Vagina (tissue), 2 donors: Measurements from ENCODE around the gene GIGYF2. TPM values are rescaled to one million over a fixed set of nuclear protein-coding genes. Genes with fewer than 3 reads are reported as not detected.

ENCODE experiments used
- DNase-seq, 2 donors: peaks; one replicate each; pipeline ENCODE4 v3.0.0-alpha.2; 2017; ENCODE audit errors: extremely low spot score in 2 of 2
- H3K27ac ChIP-seq: fragments of 200-600 bp; sonication (generic); one replicate; pipeline ENCODE4 v1.5.1; 2019
- H3K27me3 ChIP-seq: fragments of 200-600 bp; sonication (generic); one replicate; pipeline ENCODE4 v1.5.1; 2019
- H3K36me3 ChIP-seq, 2 donors: fragments of 200-600 bp; sonication (generic); one replicate each; pipeline ENCODE4 v1.5.1; 2017 to 2019
- H3K4me1 ChIP-seq: fragments of 200-600 bp; sonication (generic); one replicate; pipeline ENCODE4 v1.5.1; 2019
- H3K4me3 ChIP-seq, 2 donors: fragments of 200-600 bp; sonication (generic); 1 replicate in 1 of 2; 2 replicates in 1 of 2; pipeline ENCODE4 v1.5.1; 2016 to 2019
- H3K9me3 ChIP-seq: fragments of 200-600 bp; sonication (generic); one replicate; pipeline ENCODE4 v1.5.1; 2019
- CTCF ChIP-seq, 3 experiments: fragments of 450-650 bp in 2 of 3; fragments of 200-600 bp in 1 of 3; sonication (generic) in 1 of 3; IDR thresholded peaks; one replicate each; pipeline ENCODE4 v1.5.1; 2017 to 2019; ENCODE audit warnings: antibody characterized with exemption in 3 of 3, mild to moderate bottlenecking in 2 of 3, moderate library complexity in 2 of 3
- POLR2A ChIP-seq, 2 donors: fragments of 450-650 bp; IDR thresholded peaks; one replicate each; pipeline ENCODE4 v1.6.1; 2017; ENCODE audit warnings: antibody characterized with exemption in 2 of 2, mild to moderate bottlenecking in 2 of 2, moderate library complexity in 2 of 2
- POLR2AphosphoS5 ChIP-seq, 2 donors: sonication (generic); formaldehyde crosslinking; IDR thresholded peaks; one replicate each; pipeline ENCODE4 v1.9.0; 2017; ENCODE audit warnings: antibody characterized with exemption in 2 of 2, mild to moderate bottlenecking in 2 of 2, low read depth in 1 of 2; ENCODE audit not compliant: insufficient read depth in 1 of 2
- intact Hi-C: fragments of 100-400 bp; cut with DNase I; formaldehyde crosslinking; loops from one replicate; pipeline ENCODE4 v1.15.1; 2023
- total RNA-seq: library from RNA; depleted of rRNA; stranded (reverse); fragments of >200 nt; gene quantifications from one replicate; pipeline ENCODE4 v1.2.3, GENCODE V29; 2016

GIGYF2 gene
- total RNA-seq, 1 donor from 2014 or later: 69.0 TPM

GRCh38 chr2:232787806-232788205 lies 90.7 kb downstream of the GIGYF2 start:
- peaks cover 0 to 28% of the 10 kb centered on the region in 2 donors for H3K36me3 ChIP-seq
- intact Hi-C loops: no loop called here
- TF ChIP-seq POLR2A (IDR thresholded peaks at IDR 0.05): no peak
- TF ChIP-seq POLR2AphosphoS5 (IDR thresholded peaks at IDR 0.05; ENCODE audit: insufficient read depth in 1 of 2, low read depth in 1 of 2): no peak
- no peak for TF ChIP-seq CTCF (IDR thresholded peaks at IDR 0.05)

GRCh38 chr2:232789082-232789481 lies 92.0 kb downstream of the GIGYF2 start:
- TF ChIP-seq CTCF (IDR thresholded peaks at IDR 0.05): no peak
- no peak for TF ChIP-seq POLR2A (IDR thresholded peaks at IDR 0.05)
- TF ChIP-seq POLR2AphosphoS5 (IDR thresholded peaks at IDR 0.05; ENCODE audit: insufficient read depth in 1 of 2, low read depth in 1 of 2): no peak
- no peak for DNase-seq
- intact Hi-C loops: no loop called here
- H3K36me3 ChIP-seq: peaks cover 0 to 38% of the 10 kb centered on the region in 2 donors
- H3K27ac ChIP-seq: no peak overlapping the region
- no peaks in the 10 kb centered on the region for H3K4me1 ChIP-seq
- no peaks in the 10 kb centered on the region for H3K27me3 ChIP-seq
- H3K4me3 ChIP-seq: no peak overlapping the region
- H3K9me3 ChIP-seq: no peaks in the 10 kb centered on the region

More at GRCh38 chr2:232787806-232788205, 90.7 kb downstream of the GIGYF2 start:
- Histone ChIP-seq H3K9me3 (no peaks in the 10 kb centered on the region), H3K27me3 (no peaks in the 10 kb centered on the region), H3K4me1 (no peaks in the 10 kb centered on the region), H3K27ac (no peak overlapping the region), H3K4me3 (no peak overlapping the region)
- no peak for DNase-seq

DNA sequence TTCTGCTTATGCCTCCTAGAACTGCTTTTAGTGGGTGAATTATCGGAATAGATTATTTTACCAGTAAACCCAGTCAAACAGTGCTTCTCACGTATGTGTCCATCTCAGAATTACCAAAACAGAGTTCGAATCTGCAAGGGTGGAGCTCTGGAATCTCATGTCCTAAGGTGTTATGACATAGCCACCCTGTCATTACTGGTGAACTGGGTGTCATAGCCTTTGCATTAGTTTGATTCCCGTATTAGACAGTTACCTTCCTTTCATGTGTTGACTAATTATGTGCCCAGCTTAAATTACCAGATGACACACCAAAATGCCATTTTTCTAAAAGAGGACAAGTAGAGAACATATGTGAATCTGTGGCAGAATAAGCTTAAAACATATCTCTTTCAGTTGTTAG lies 94.4 kb downstream of the GIGYF2 start:
- peaks cover 0 to 60% of the 10 kb centered on the region in 2 donors for H3K36me3 ChIP-seq
- no peaks in the 10 kb centered on the region for H3K9me3 ChIP-seq
- H3K27ac ChIP-seq: no peak overlapping the region
- no peaks in the 10 kb centered on the region for H3K27me3 ChIP-seq
- H3K4me1 ChIP-seq: no peaks in the 10 kb centered on the region
- DNase-seq: no peak
- TF ChIP-seq POLR2A (IDR thresholded peaks at IDR 0.05): no peak
- no peak for TF ChIP-seq CTCF (IDR thresholded peaks at IDR 0.05)
- no peak for TF ChIP-seq POLR2AphosphoS5 (IDR thresholded peaks at IDR 0.05; ENCODE audit: insufficient read depth in 1 of 2, low read depth in 1 of 2)
- no peak overlapping the region for H3K4me3 ChIP-seq
- intact Hi-C loops: no loop called here

DNA sequence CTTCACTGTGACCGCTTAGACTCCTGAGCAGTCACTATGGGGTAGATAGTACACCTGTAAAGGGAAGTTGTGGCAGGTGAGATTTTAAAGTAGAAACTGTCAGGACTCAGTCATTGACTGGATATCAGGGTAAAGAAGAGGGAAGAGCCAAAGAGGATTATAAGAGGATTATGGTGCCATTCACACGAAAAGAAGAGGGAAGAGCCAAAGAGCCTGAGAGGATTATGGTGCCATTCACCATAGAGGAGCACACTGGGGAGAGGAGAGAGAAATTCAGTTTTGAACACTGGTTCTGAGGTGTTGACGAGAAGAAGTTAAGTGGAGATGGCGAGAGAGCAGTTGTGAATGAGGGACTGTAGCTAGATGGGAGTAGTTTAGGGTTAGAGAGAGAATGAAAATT lies 96.1 kb downstream of the GIGYF2 start:
- no peaks in the 10 kb centered on the region for H3K27me3 ChIP-seq
- no peak for DNase-seq
- no peaks in the 10 kb centered on the region for H3K9me3 ChIP-seq
- peaks cover 0 to 72% of the 10 kb centered on the region in 2 donors for H3K36me3 ChIP-seq
- H3K4me3 ChIP-seq: no peak overlapping the region
- no peak overlapping the region for H3K27ac ChIP-seq
- TF ChIP-seq POLR2AphosphoS5 (IDR thresholded peaks at IDR 0.05; ENCODE audit: insufficient read depth in 1 of 2, low read depth in 1 of 2) (no peak), POLR2A (IDR thresholded peaks at IDR 0.05) (no peak), CTCF (IDR thresholded peaks at IDR 0.05) (no peak)
- no peaks in the 10 kb centered on the region for H3K4me1 ChIP-seq
- intact Hi-C loops: no loop called here

- Histone ChIP-seq H3K9me3 (no peaks in the 10 kb centered on the region), H3K36me3 (peaks cover 0 to 72% of the 10 kb centered on the region in 2 donors), H3K4me3 (no peak overlapping the region), H3K27ac (no peak overlapping the region), H3K4me1 (no peaks in the 10 kb centered on the region), H3K27me3 (no peaks in the 10 kb centered on the region)
- DNase-seq: no peak
- TF ChIP-seq POLR2A (IDR thresholded peaks at IDR 0.05) (no peak), POLR2AphosphoS5 (IDR thresholded peaks at IDR 0.05; ENCODE audit: insufficient read depth in 1 of 2, low read depth in 1 of 2) (no peak), CTCF (IDR thresholded peaks at IDR 0.05) (no peak)
- intact Hi-C loops: no loop called here
Observed at GRCh38 chr2:232794981-232795380, 97.8 kb downstream of the GIGYF2 start.
